Prostate gland (tissue), 2 donors: Measurements from ENCODE around the gene POLL.

Experiments used
- CTCF ChIP-seq, 4 experiments: fragments of 200-600 bp in 2 of 4; fragments of 450-650 bp in 2 of 4; sonication (generic) in 2 of 4; IDR thresholded peaks; 1 replicate in 3 of 4; 2 replicates in 1 of 4; pipeline ENCODE4 v1.5.1; 2016 to 2019; ENCODE audit warnings: antibody characterized with exemption in 4 of 4, mild to moderate bottlenecking in 2 of 4, moderate library complexity in 2 of 4
- POLR2A ChIP-seq: fragments of 450-650 bp; IDR thresholded peaks from one replicate; pipeline ENCODE4 v1.6.1; 2016; ENCODE audit warnings: antibody characterized with exemption, mild to moderate bottlenecking

- TF ChIP-seq POLR2A (no peak), CTCF (IDR thresholded peaks at IDR 0.05) (no peak)
Measured at GRCh38 chr10:101577121-101577871, 10.8 kb downstream of the POLL start.
